Measurements from ENCODE around the gene KCNH4. TPM values are rescaled to one million over a fixed set of nuclear protein-coding genes. Genes with fewer than 3 reads are reported as not detected.

The KCNH4 gene
- total RNA-seq, 2 donors from 2014 or later: 0.51 TPM; not detected in 1

DNA sequence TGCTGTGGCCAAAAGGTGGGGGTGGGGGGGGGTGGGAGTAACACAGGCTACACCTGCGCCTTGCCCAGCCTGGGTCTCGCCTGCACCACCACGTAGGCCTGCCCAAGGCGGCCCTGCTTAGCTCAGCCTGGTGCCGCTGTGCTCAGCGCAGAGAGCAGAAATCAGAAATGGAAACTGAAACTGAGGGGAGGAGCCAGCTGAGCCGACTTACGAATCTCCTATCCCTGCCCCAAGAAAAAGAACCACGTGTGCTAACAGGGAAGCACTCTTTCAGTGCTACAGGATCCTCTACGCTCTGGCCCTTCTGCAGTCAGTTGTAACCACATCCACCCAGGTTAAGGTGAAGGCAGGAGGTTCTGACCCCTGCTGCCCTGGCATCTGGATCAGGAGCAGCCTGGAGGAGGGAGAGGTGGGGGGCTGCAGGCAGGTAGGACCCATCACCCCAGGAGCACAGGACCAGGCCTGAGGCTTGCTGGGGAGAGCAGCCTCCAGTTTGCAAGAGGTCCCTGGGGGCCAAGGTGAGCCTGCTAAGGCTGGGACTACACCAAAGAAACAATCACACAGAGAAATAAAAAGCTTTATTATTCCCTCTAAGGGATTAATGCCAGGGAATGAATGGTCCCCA lies 68.3 kb downstream of the KCNH4 start, which contains the start of gene DHX58:
Gene DHX58 (minus strand): TSS at position 163 of the 625 bp plus-strand sequence. CDS start 822 bp downstream, outside the sequence.
- no peaks in the 10 kb centered on the region for H3K36me3 ChIP-seq
- TF ChIP-seq POLR2A (IDR thresholded peaks at IDR 0.05) (peak; percentile 60), POLR2AphosphoS5 (IDR thresholded peaks at IDR 0.05) (peak; percentile 87)
- TF ChIP-seq, protein P1, sequence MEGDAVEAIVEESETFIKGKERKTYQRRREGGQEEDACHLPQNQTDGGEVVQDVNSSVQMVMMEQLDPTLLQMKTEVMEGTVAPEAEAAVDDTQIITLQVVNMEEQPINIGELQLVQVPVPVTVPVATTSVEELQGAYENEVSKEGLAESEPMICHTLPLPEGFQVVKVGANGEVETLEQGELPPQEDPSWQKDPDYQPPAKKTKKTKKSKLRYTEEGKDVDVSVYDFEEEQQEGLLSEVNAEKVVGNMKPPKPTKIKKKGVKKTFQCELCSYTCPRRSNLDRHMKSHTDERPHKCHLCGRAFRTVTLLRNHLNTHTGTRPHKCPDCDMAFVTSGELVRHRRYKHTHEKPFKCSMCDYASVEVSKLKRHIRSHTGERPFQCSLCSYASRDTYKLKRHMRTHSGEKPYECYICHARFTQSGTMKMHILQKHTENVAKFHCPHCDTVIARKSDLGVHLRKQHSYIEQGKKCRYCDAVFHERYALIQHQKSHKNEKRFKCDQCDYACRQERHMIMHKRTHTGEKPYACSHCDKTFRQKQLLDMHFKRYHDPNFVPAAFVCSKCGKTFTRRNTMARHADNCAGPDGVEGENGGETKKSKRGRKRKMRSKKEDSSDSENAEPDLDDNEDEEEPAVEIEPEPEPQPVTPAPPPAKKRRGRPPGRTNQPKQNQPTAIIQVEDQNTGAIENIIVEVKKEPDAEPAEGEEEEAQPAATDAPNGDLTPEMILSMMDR (IDR thresholded peaks at IDR 0.05): no peak
- peaks cover 16% of the 10 kb centered on the region for H3K4me1 ChIP-seq (replicated peaks)
- peak within 1 kb of the TSS; percentile 39 to 57 for H3K4me3 ChIP-seq
- WGBS: 0% methylated on average over 10 of the region's 10 CpGs
- intact Hi-C loops (cut with DNase I): no loop called here
- peak within 1 kb of the TSS; percentile 85 to 95 for H3K27ac ChIP-seq
- H3K27me3 ChIP-seq (replicated peaks; ENCODE audit: insufficient read depth): no peaks in the 10 kb centered on the region
- no peaks in the 10 kb centered on the region for H3K9me3 ChIP-seq
- peak; percentile 80 for DNase-seq (ENCODE audit: low spot score)

DNA sequence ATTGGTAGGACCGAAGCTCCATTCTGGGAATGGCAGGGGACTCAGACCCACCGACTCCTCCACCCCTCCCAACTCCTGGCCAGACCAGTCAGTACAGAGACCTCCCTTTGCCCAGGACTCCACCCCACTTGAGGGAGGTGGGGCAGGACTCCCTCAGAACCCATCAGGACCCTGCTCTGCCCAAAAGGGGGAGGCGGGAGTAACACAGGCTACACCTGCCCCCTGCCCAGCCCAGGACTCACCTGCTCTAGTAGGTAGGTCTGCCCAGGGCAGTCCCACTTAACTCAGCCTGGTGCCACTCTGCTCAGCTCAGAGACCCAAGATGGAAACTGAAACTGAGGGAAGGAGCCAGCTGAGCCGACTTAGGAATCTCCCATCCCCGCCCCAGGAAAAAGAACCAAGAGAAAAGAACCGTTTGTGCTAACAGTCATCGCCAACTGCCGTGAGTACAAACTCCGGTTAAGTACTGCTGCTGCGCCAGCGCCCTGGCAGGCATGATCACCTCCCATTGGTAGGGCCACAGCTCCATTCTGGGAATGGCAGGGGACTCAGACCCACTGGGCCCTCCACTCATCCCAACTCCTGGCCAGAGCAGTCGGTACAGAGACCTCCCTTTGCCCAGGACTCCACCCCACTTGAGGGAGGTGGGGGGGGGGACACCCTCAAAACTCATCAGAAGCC lies 68.9 kb downstream of the KCNH4 start:
- intact Hi-C loops (cut with DNase I): no loop called here
- WGBS: 1% methylated on average over 12 of the region's 12 CpGs

DNA sequence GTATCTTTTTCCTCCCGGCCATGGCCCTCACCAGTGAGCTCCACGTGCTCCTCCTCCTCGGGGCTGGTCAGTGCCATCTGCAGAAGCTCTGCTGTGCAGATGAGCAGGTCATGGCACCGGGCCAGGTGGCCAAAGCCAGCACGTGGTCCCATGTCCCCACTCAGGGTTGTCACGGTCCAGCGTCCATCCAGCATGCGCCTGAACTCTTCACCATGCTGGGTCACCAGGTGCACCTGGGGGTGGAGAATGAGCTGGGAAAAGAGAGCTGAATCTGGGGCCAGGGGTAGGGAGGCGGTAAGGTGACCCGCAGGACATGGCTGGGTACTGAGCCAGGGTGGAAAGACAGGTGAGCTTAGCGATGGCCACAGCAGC lies 69.7 kb downstream of the KCNH4 start:
- WGBS: 85% methylated on average over 11 of the region's 11 CpGs
- Histone ChIP-seq H3K27me3 (replicated peaks; ENCODE audit: insufficient read depth) (no peaks in the 10 kb centered on the region), H3K27ac (peak overlapping the region; percentile 85 to 95), H3K36me3 (no peaks in the 10 kb centered on the region), H3K4me1 (replicated peaks) (peaks cover 16% of the 10 kb centered on the region), H3K4me3 (peak overlapping the region in 1 of 2 donors; percentile 57), H3K9me3 (no peaks in the 10 kb centered on the region)
- TF ChIP-seq POLR2AphosphoS5 (IDR thresholded peaks at IDR 0.05) (no peak), POLR2A (IDR thresholded peaks at IDR 0.05) (no peak)
- TF ChIP-seq, protein P1 (IDR thresholded peaks at IDR 0.05): no peak
- intact Hi-C loops (cut with DNase I): no loop called here
- DNase-seq (ENCODE audit: low spot score): no peak

More for the DNA sequence above, 68.9 kb downstream of the KCNH4 start:
- no peaks in the 10 kb centered on the region for H3K27me3 ChIP-seq (replicated peaks; ENCODE audit: insufficient read depth)
- peak overlapping the region; percentile 85 to 95 for H3K27ac ChIP-seq
- H3K4me3 ChIP-seq: peak overlapping the region; percentile 39 to 57
- H3K9me3 ChIP-seq: no peaks in the 10 kb centered on the region
- H3K36me3 ChIP-seq: no peaks in the 10 kb centered on the region
- H3K4me1 ChIP-seq (replicated peaks): peaks cover 16% of the 10 kb centered on the region
- TF ChIP-seq, protein P1 (IDR thresholded peaks at IDR 0.05): no peak
- peak; percentile 18 for TF ChIP-seq POLR2AphosphoS5 (IDR thresholded peaks at IDR 0.05)
- DNase-seq (ENCODE audit: low spot score): peak; percentile 28

DNA sequence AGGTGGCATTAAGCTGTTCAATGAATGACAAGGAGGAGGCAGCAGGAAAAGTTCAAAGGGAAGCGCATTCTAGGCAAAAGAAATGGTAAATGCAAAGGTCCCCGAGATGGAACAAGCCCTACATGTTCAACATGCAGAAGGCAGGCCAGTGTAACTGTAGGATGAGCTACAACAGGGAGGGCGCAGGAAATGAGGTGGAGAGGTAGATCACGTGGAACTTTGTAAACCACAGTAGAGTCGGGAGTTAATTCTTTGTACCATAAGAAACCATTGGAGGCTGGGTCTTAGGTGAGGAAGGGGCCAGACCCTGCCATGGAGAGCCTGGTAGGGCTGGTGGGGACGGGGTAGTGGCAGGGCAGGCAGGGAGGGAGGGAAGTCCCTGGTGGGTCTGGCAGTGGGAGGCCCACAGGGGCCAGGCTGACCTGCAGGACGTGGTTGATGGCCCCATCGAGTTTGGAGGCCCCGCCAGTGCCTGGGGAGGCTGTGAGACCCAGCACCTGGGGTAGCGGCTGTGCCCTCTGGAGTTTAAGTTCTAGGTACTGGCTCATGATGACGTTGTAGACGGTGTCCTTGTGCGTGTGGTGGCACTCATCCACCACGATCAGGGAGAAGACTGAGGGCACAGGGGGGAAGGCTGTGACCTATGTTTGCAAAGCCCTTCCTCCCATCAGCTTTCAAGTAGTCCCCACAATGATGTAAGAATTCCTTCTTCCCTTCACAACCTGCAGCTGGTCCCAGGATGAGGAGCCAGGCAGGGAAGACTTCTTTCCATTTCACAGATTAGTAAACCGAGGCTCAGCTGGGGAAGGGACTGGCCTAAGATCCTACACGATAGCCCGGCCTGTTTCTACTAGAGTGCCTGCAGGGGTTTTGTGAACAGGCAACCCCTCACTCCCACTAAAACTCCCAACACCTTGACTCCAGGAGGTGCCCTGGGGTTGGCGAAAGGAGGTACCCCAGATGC lies 70.4 kb downstream of the KCNH4 start:
- intact Hi-C loops (cut with DNase I): no loop called here
- Histone ChIP-seq H3K36me3 (peaks cover 0 to 2% of the 10 kb centered on the region in 2 donors), H3K4me3 (no peak overlapping the region), H3K9me3 (no peaks in the 10 kb centered on the region), H3K4me1 (replicated peaks) (peaks cover 16% of the 10 kb centered on the region), H3K27ac (peak overlapping the region in 1 of 2 donors; percentile 95), H3K27me3 (replicated peaks; ENCODE audit: insufficient read depth) (no peaks in the 10 kb centered on the region)
- TF ChIP-seq POLR2A (IDR thresholded peaks at IDR 0.05) (no peak), POLR2AphosphoS5 (IDR thresholded peaks at IDR 0.05) (no peak)
- TF ChIP-seq, protein P1 (IDR thresholded peaks at IDR 0.05): no peak
- no peak for DNase-seq (ENCODE audit: low spot score)
- WGBS: 90% methylated on average over 18 of the region's 18 CpGs
